ENCODE data around the gene LPAR5.

DNA sequence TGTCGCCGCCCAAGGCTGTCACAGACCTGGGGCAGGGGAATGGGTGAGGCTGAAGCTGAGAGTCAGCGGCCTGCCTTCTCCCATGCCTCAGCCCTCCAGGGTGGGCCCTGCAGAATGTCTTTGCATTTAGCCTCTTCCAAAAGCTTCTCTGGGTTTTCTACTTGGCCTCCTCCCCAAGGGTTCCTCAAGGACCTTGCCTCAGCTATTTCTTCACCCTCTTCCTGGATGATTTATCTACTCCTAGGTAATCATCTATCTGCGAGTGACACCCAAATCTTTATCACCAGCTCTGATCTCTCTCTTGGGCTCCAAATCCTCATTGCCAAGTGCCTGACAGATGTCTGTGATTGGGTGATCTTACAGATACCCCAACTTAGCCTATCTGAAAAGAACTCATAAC is 4.7 kb upstream of the LPAR5 start:
- TF ChIP-seq SIN3A (IDR thresholded peaks at IDR 0.05; ENCODE audit: borderline replicate concordance, insufficient read depth, low read depth, low read length) (no peak), POLR2AphosphoS5 (IDR thresholded peaks at IDR 0.05; ENCODE audit: low read depth, low read length) (no peak)
- TF ChIP-seq, protein P1, sequence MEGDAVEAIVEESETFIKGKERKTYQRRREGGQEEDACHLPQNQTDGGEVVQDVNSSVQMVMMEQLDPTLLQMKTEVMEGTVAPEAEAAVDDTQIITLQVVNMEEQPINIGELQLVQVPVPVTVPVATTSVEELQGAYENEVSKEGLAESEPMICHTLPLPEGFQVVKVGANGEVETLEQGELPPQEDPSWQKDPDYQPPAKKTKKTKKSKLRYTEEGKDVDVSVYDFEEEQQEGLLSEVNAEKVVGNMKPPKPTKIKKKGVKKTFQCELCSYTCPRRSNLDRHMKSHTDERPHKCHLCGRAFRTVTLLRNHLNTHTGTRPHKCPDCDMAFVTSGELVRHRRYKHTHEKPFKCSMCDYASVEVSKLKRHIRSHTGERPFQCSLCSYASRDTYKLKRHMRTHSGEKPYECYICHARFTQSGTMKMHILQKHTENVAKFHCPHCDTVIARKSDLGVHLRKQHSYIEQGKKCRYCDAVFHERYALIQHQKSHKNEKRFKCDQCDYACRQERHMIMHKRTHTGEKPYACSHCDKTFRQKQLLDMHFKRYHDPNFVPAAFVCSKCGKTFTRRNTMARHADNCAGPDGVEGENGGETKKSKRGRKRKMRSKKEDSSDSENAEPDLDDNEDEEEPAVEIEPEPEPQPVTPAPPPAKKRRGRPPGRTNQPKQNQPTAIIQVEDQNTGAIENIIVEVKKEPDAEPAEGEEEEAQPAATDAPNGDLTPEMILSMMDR (IDR thresholded peaks at IDR 0.05): no peak
- TF ChIP-seq, protein P2, sequence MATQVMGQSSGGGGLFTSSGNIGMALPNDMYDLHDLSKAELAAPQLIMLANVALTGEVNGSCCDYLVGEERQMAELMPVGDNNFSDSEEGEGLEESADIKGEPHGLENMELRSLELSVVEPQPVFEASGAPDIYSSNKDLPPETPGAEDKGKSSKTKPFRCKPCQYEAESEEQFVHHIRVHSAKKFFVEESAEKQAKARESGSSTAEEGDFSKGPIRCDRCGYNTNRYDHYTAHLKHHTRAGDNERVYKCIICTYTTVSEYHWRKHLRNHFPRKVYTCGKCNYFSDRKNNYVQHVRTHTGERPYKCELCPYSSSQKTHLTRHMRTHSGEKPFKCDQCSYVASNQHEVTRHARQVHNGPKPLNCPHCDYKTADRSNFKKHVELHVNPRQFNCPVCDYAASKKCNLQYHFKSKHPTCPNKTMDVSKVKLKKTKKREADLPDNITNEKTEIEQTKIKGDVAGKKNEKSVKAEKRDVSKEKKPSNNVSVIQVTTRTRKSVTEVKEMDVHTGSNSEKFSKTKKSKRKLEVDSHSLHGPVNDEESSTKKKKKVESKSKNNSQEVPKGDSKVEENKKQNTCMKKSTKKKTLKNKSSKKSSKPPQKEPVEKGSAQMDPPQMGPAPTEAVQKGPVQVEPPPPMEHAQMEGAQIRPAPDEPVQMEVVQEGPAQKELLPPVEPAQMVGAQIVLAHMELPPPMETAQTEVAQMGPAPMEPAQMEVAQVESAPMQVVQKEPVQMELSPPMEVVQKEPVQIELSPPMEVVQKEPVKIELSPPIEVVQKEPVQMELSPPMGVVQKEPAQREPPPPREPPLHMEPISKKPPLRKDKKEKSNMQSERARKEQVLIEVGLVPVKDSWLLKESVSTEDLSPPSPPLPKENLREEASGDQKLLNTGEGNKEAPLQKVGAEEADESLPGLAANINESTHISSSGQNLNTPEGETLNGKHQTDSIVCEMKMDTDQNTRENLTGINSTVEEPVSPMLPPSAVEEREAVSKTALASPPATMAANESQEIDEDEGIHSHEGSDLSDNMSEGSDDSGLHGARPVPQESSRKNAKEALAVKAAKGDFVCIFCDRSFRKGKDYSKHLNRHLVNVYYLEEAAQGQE (IDR thresholded peaks at IDR 0.05; ENCODE audit: insufficient read depth in 1 of 2, low read depth in 2 of 2, low read length in 1 of 2): no peak
